22Rv1 (cell line): ENCODE measurements around the gene SMURF2.

Experiments
- ZFX ChIP-seq: fragments of 450-650 bp; IDR thresholded peaks from 2 replicates; pipeline ENCODE4 v1.6.1; 2017; ENCODE audit warnings: antibody characterized with exemption, borderline replicate concordance
- TF ChIP-seq, protein P1 (sequence below): fragments of 450-650 bp; IDR thresholded peaks from 2 replicates; pipeline ENCODE4 v1.5.1; 2017; ENCODE audit warnings: mild to moderate bottlenecking

- TF ChIP-seq, protein P1, sequence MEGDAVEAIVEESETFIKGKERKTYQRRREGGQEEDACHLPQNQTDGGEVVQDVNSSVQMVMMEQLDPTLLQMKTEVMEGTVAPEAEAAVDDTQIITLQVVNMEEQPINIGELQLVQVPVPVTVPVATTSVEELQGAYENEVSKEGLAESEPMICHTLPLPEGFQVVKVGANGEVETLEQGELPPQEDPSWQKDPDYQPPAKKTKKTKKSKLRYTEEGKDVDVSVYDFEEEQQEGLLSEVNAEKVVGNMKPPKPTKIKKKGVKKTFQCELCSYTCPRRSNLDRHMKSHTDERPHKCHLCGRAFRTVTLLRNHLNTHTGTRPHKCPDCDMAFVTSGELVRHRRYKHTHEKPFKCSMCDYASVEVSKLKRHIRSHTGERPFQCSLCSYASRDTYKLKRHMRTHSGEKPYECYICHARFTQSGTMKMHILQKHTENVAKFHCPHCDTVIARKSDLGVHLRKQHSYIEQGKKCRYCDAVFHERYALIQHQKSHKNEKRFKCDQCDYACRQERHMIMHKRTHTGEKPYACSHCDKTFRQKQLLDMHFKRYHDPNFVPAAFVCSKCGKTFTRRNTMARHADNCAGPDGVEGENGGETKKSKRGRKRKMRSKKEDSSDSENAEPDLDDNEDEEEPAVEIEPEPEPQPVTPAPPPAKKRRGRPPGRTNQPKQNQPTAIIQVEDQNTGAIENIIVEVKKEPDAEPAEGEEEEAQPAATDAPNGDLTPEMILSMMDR = no peak
- TF ChIP-seq ZFX = no peak
Observed at GRCh38 chr17:64585146-64585545, 77.0 kb downstream of the SMURF2 start.
